GM19043 (cell line): ENCODE results near the gene RASSF4.

ENCODE experiments used
- ATAC-seq: cut with Tn5 transposase; IDR thresholded peaks from one replicate; pipeline ENCODE4 v1.9.1; 2021; ENCODE audit warnings: low read depth; ENCODE audit not compliant: unreplicated experiment

The RASSF4 gene

DNA sequence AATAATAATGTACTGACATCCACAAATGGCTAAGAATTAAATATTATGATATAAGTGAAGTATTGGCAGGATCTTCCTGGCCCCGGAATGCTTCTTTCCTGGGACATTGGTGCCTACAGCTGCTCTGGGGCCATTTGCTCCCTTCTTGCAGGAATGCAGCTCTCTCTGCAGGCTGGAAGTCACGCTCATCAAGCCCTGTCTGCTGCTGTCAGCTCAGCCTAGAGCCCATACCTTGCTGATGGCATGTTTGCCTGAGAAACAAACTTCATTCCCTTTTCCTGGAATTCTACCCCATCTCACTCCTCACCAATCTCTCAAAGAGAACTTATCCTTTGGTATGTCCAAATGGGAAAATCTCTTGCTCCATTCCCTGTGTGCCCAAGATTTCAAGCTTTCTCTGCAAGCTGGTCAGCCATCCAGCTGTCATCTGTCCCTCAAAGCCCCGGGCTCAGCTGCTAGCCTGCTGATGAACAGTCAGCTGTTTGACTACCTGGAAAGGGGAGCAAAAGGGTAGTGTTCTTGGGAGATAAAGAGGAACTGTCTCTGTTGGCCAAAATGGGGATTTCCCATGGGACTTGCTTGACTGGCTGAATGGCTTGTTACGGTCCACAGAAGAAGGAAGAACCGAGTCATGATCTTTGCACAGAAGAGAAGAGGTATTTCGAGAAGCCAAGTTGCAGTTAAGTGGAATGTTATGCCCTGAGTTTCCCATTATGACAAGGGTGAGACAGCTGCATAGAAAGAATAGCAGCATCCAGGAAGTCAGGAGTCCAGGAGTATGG is 12.0 kb upstream of the RASSF4 start:
- ATAC-seq, result peak; percentile 39

GRCh38 chr10:44948642-44949041 is 11.0 kb upstream of the RASSF4 start:
- no peak for ATAC-seq

DNA sequence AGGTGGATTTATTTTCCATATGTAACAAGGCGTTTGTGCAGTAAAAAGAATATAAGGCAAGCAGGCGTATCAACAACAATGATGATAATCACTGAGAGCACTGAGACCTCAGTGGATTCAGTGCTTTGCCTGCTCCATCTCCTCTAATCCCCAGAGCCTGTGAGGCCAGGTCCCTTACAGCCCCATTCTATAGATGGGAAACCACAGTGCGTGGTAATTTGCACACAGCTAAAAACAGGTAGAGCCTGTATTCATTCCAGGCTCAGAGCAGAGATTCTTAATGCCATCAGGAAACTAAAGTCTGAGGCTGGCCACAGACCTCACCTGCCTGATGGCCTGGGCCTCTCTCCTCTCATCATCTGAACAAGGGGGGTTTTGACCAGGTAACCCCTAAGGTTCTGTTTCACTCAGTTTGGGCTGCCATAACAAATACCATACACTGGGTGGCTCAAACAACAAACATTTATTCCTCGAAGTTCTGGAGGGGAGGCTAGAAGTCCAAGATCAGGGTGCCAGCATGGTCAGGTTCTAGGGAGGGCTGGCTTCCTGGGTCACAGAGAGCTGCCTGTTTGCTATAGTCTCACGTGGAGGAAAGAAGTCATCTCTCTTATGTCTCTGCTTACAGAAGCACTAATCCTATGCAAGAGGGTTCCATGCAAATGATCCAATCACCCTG is 10.3 kb upstream of the RASSF4 start:
- ATAC-seq, result no peak

DNA sequence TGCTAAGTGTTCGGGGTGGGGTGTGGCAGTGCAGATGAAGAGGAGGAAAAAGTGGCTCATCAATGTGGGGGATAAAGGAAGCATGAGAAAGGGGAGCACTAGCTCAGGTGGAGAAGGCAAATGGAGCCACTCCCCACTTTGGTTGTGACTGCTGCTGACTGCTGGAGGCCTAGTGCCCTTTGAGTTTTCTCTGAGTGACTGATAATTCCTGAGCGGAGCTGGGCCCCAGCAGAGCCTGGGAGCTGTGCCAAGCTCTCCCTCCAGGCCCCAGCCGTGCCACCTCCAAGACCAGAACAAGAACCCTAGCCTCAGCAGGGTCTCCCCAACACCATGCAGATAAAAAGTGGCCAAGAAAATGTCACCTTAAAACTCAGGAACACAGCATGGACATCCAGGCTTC is 9.7 kb upstream of the RASSF4 start:
- ATAC-seq, result no peak

DNA sequence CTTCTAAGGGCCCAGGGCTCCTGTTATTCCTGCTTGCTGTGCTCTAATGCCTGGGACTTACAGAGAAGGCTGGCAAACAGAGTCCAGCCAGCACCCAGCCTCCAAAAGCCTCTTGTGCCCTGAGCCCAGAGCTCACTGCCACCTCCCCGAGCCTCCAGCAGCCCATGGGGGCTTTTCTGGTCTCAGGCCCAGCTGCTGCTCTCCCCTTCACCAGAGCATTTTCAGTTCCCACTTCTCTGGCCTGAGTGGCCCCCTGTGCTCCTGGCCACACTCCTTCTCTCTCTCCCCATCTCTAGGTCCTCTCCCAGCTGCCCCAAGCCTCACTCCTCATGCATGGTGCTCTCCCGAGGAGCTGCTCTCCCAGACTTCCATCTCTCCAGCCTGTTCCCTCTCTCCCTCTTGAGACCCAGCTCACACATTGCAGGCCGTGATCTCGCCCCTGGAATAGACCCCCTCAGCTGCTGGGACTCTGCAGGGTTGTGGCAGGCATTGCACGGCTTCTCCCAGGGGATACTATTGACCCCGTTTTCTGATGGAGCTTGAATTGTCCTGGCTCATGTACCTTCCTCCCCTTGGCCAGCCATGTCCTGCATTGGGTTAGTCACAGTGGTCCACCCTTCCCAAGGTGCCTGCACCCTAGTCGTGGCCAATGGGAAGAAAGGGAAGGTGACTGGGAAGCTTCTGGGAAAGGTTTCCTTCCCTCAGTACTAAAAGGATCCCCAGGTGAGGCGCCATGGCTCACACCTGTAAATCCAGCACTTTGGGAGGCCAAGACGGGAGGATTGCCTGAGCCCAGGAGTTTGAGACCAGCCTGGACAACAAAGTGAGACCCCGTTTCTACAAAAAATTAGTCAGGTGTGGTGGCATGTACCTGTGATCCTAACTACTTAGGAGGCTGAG is 9.0 kb upstream of the RASSF4 start:
- no peak for ATAC-seq

- no peak for ATAC-seq
These were observed 7.9 kb upstream of the RASSF4 start for GRCh38 chr10:44951576-44952226.

GRCh38 chr10:44952779-44953231 is 6.8 kb upstream of the RASSF4 start:
- no peak for ATAC-seq

GRCh38 chr10:44954042-44954441 is 5.6 kb upstream of the RASSF4 start:
- ATAC-seq, result no peak

- no peak for ATAC-seq
These were observed 4.6 kb upstream of the RASSF4 start for GRCh38 chr10:44954962-44955361.

GRCh38 chr10:44955413-44956070 is 4.1 kb upstream of the RASSF4 start:
- no peak for ATAC-seq

- no peak for ATAC-seq
These were observed 3.4 kb upstream of the RASSF4 start for GRCh38 chr10:44956226-44956625.

- ATAC-seq, result no peak
These were observed 2.6 kb upstream of the RASSF4 start for GRCh38 chr10:44956717-44957706.

GRCh38 chr10:44958196-44958897 is 1.3 kb upstream of the RASSF4 start:
- ATAC-seq, result no peak

DNA sequence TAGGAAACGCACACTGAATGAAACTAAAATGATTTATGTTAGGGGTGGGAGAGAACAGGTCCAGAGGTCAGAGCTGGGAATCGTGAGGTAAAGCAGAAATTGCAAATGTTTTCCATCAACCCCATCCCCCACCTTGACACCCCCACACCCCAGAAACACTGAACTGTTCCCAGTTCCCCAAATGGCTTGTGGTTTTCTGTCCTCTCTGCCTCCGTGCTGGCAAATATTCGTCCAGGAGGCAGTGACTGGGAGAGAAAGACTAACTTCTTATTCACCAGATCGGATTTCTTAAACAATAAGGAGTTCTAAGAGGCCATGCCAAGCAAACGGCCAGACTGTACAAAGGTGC is 730 bp upstream of the RASSF4 start:
- no peak for ATAC-seq

- no peak for ATAC-seq
These were observed 472 bp downstream of the RASSF4 start for GRCh38 chr10:44960088-44960460.

GRCh38 chr10:44960482-44961229 is 1.1 kb downstream of the RASSF4 start:
- no peak for ATAC-seq

DNA sequence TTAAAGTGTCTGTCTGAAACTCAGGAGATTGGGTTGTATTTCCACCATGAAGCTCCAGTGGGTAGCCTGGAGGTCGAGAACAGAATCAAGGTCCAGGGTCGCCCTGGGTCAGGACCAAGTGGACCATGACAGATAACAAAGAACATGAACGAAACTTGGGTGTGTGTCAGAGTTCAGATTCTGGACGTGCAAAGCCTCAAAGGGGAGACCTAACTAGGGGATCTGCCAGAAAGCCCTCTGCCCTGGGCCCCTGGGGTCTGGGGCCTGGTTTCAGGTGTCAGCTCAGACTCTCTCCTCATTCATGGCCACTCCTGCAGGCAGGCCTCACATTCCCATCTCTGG is 1.6 kb downstream of the RASSF4 start:
- ATAC-seq, result no peak
